NCI-H82 (cell line): ENCODE data around the gene SFT2D3.

Experiments
- DNase-seq: peaks from one replicate; lab custom pipeline; 2025; lab: John Stamatoyannopoulos, UW

SFT2D3 gene

GRCh38 chr2:127701193-127701650 lies at the start of gene SFT2D3:
TSS of gene SFT2D3 (plus strand) at chr2:127701497. CDS start at chr2:127701529, 32 bp downstream.
- DNase-seq = peak; percentile 96

GRCh38 chr2:127651971-127652550 lies 49.2 kb upstream of the SFT2D3 start:
- DNase-seq = no peak

GRCh38 chr2:127652786-127653357 lies 48.4 kb upstream of the SFT2D3 start:
- DNase-seq = no peak

GRCh38 chr2:127653421-127654083 lies 47.7 kb upstream of the SFT2D3 start:
- no peak for DNase-seq

GRCh38 chr2:127654084-127654837 lies 47.0 kb upstream of the SFT2D3 start:
- no peak for DNase-seq

- no peak for DNase-seq
Measured at GRCh38 chr2:127654838-127655175, 46.5 kb upstream of the SFT2D3 start.

GRCh38 chr2:127655209-127656073 lies 45.9 kb upstream of the SFT2D3 start:
- peak; percentile 74 for DNase-seq

- no peak for DNase-seq
Measured at GRCh38 chr2:127656569-127657231, 44.6 kb upstream of the SFT2D3 start.

GRCh38 chr2:127657232-127657595 lies 44.1 kb upstream of the SFT2D3 start:
- DNase-seq = no peak

- DNase-seq = no peak
Measured at GRCh38 chr2:127658146-127658545, 43.2 kb upstream of the SFT2D3 start.

GRCh38 chr2:127658641-127659407 lies 42.5 kb upstream of the SFT2D3 start:
- no peak for DNase-seq

- no peak for DNase-seq
Measured at GRCh38 chr2:127659408-127660290, 41.6 kb upstream of the SFT2D3 start.

- DNase-seq = no peak
Measured at GRCh38 chr2:127660291-127660578, 41.1 kb upstream of the SFT2D3 start.

- no peak for DNase-seq
Measured at GRCh38 chr2:127661072-127661649, 40.1 kb upstream of the SFT2D3 start.

- no peak for DNase-seq
Measured at GRCh38 chr2:127661949-127662510, 39.3 kb upstream of the SFT2D3 start.

- DNase-seq = no peak
Measured at GRCh38 chr2:127662937-127663565, 38.2 kb upstream of the SFT2D3 start.

- DNase-seq = no peak
Measured at GRCh38 chr2:127663566-127664064, 37.7 kb upstream of the SFT2D3 start.
